Smooth muscle cell of the brain vasculature (primary cell): ENCODE results near the gene PHOX2B.
"Not testable (repeated sequence)": the region's sequence is repeated elsewhere in the genome, so short reads cannot be mapped to it uniquely, and the experiment has no call there.

ENCODE experiments used
- DNase-seq: peaks from one replicate; pipeline ENCODE4 v3.0.0-alpha.2; 2012; ENCODE audit warnings: low read depth, low spot score

PHOX2B gene

GRCh38 chr4:41748074-41748570, 403 bp downstream of the PHOX2B start:
- no peak for DNase-seq

GRCh38 chr4:41747230-41748055, 1.1 kb downstream of the PHOX2B start:
- no peak for DNase-seq

- no peak for DNase-seq
Measured at GRCh38 chr4:41746440-41747229, 1.9 kb downstream of the PHOX2B start.

GRCh38 chr4:41746025-41746439, 2.5 kb downstream of the PHOX2B start:
- DNase-seq = no peak

GRCh38 chr4:41745292-41746024, 3.1 kb downstream of the PHOX2B start:
- no peak for DNase-seq

- DNase-seq = no peak
Measured at GRCh38 chr4:41744572-41745291, 3.8 kb downstream of the PHOX2B start.

GRCh38 chr4:41741354-41741753, 7.2 kb downstream of the PHOX2B start:
- DNase-seq = no peak

GRCh38 chr4:41737491-41737890, 11.0 kb downstream of the PHOX2B start:
- DNase-seq = not testable (repeated sequence)

- no peak for DNase-seq
Measured at GRCh38 chr4:41734371-41734770, 14.2 kb downstream of the PHOX2B start.

- DNase-seq = no peak
Measured at GRCh38 chr4:41731569-41732126, 16.9 kb downstream of the PHOX2B start.

- no peak for DNase-seq
Measured at GRCh38 chr4:41728573-41728913, 20.0 kb downstream of the PHOX2B start.

- no peak for DNase-seq
Measured at GRCh38 chr4:41727861-41728572, 20.5 kb downstream of the PHOX2B start.

- DNase-seq = no peak
Measured at GRCh38 chr4:41725254-41725653, 23.3 kb downstream of the PHOX2B start.

- DNase-seq = no peak
Measured at GRCh38 chr4:41723286-41723685, 25.2 kb downstream of the PHOX2B start.

GRCh38 chr4:41722181-41722580, 26.3 kb downstream of the PHOX2B start:
- no peak for DNase-seq

GRCh38 chr4:41719417-41719816, 29.1 kb downstream of the PHOX2B start:
- DNase-seq = no peak

- no peak for DNase-seq
Measured at GRCh38 chr4:41718907-41719306, 29.6 kb downstream of the PHOX2B start.

- DNase-seq = no peak
Measured at GRCh38 chr4:41715155-41715554, 33.4 kb downstream of the PHOX2B start.

GRCh38 chr4:41714364-41715000, 34.0 kb downstream of the PHOX2B start:
- no peak for DNase-seq

GRCh38 chr4:41713768-41714167, 34.8 kb downstream of the PHOX2B start:
- no peak for DNase-seq
